Measurements from ENCODE around the gene UBIAD1. TPM values are rescaled to one million over a fixed set of nuclear protein-coding genes. Genes with fewer than 3 reads are reported as not detected.

UBIAD1 gene
- total and polyA plus RNA-seq, 2 experiments from 2014 or later = 13.7 to 31.6 TPM

GRCh38 chr1:11298390-11299224, 25.6 kb downstream of the UBIAD1 start:
- peak; percentile 66 for ATAC-seq
- H3K27ac Mint-ChIP-seq = peak overlapping the region; percentile 87; the same call in 1 of the 2 replicates
- no peaks in the 10 kb centered on the region for H4K20me1 ChIP-seq (replicated peaks; ENCODE audit: insufficient read depth)
- H3K27me3 ChIP-seq (ENCODE audit: insufficient read depth) = no peaks in the 10 kb centered on the region
- DNase-seq (ENCODE audit: low spot score) = no peak
- peaks cover 14% of the 10 kb centered on the region for H3K36me3 Mint-ChIP-seq (ENCODE audit: low read depth)
- peak overlapping the region; percentile 91 for H3K27ac ChIP-seq (ENCODE audit: low read depth)
- H3K79me2 ChIP-seq (replicated peaks; ENCODE audit: insufficient read depth) = no peaks in the 10 kb centered on the region
- H3K4me2 ChIP-seq = no peak overlapping the region
- no peak overlapping the region for H2AFZ ChIP-seq
- H3K9me3 Mint-ChIP-seq = no peaks in the 10 kb centered on the region
- peaks cover 13% of the 10 kb centered on the region for H3K27me3 Mint-ChIP-seq (ENCODE audit: insufficient read depth, low read depth, poor library complexity)
- H3K9me2 ChIP-seq (ENCODE audit: insufficient read depth) = no peaks in the 10 kb centered on the region; the same call in 1 of the 2 replicates
- TF ChIP-seq REST (IDR thresholded peaks at IDR 0.05; ENCODE audit: unreplicated experiment) (no peak), EZH2 (IDR thresholded peaks at IDR 0.05; ENCODE audit: low read depth, unreplicated experiment) (no peak), JUNB (IDR thresholded peaks at IDR 0.05; ENCODE audit: unreplicated experiment) (no peak), EZH2phosphoT487 (IDR thresholded peaks at IDR 0.05; ENCODE audit: unreplicated experiment) (no peak), STAT1 (IDR thresholded peaks at IDR 0.05; ENCODE audit: unreplicated experiment) (no peak), ZNF331 (CRISPR knock-in tag; IDR thresholded peaks at IDR 0.05; ENCODE audit: low read depth) (no peak), CTCF (conservative IDR thresholded peaks at IDR 0.05; ENCODE audit: low read depth in 2 of 2) (no peak), ZNF462 (CRISPR knock-in tag; IDR thresholded peaks at IDR 0.05) (no peak), CREB1 (CRISPR knock-in tag; IDR thresholded peaks at IDR 0.05; ENCODE audit: low read depth) (no peak), ZNF114 (CRISPR knock-in tag; IDR thresholded peaks at IDR 0.05) (no peak), ETS1 (IDR thresholded peaks at IDR 0.05) (no peak), NANOG (IDR thresholded peaks at IDR 0.05; ENCODE audit: borderline replicate concordance) (no peak), POLR2AphosphoS5 (IDR thresholded peaks at IDR 0.05; ENCODE audit: low read depth) (no peak)
- peaks cover 15% of the 10 kb centered on the region for H3K4me1 ChIP-seq (ENCODE audit: insufficient read depth)
- no peak overlapping the region for H3K4me3 ChIP-seq
- H3K4me1 Mint-ChIP-seq = peaks cover 11% of the 10 kb centered on the region
- no peaks in the 10 kb centered on the region for H3K36me3 ChIP-seq (ENCODE audit: insufficient read depth)
- no peak overlapping the region for H3K4me3 Mint-ChIP-seq
- H3F3A ChIP-seq (replicated peaks; ENCODE audit: low read depth) = 0 out of 2 replicates have a peak, but pooled peaks cover 5% of the 10 kb centered on the region
